GM19193 (cell line): ENCODE results near the gene CERT1.

ENCODE experiments used
- POLR2A ChIP-seq: IDR thresholded peaks from 4 replicates; pipeline ENCODE4 v1.6.1; 2011; ENCODE audit not compliant: insufficient read depth, insufficient read length; ENCODE audit errors: extremely low read depth

CERT1 gene

GRCh38 chr5:75331095-75332090, 180.0 kb downstream of the CERT1 start:
- no peak for TF ChIP-seq POLR2A

GRCh38 chr5:75330404-75330803, 181.0 kb downstream of the CERT1 start:
- no peak for TF ChIP-seq POLR2A
